Heart left ventricle (tissue), 13 donors: ENCODE measurements around the gene DNAJB14.

Experiments used
- POLR2A ChIP-seq, 2 donors: fragments of 450-650 bp; IDR thresholded peaks; one replicate each; pipeline ENCODE4 v1.6.1; 2017; ENCODE audit warnings: antibody characterized with exemption in 2 of 2, mild to moderate bottlenecking in 2 of 2, moderate library complexity in 2 of 2
- TF ChIP-seq, protein P1 (sequence below), 12 donors: fragments of 200-600 bp; sonication (generic) in 4 of 12; IDR thresholded peaks; one replicate each; pipeline versions ENCODE4 v1.5.0 to v1.8.0; 2018 to 2022; ENCODE audit warnings: antibody characterized with exemption in 12 of 12, mild to moderate bottlenecking in 5 of 12
- donor health status: ischemic (EF 13 %, LVEDD 7.1; RV severe dilation, severe dysfunction).
- donor health status: DM: no; HTN: yes; CAD: no.
- donor health status: DM: no; HTN: no; CAD: no.
- donor health status: ischemic (EF 25% LVEDD 6.9; RV normal size, moderate dysfunction).
- donor health status: ischemic (EF 25% LVEDD 5.7; RV mildly dilated, moderate dysfunction).
- donor health status: ischemic (EF 35%, LVEDD 5.7; RV mildly dilated, moderate dysfunction).
- donor health status: nonischemic (EF 11% LVEDD 7.7; RV severe dilation, severe dysfunction).
- donor health status: DM: yes; HTN: yes; CAD: no.
- donor health status: PGD.
- donor health status: ischemic (EF 29% LVEDD 5.4; RV normal size, mild dysfunction).
- donor health status: nonischemic (EF 23%, LVEDD 6.1; RV moderate dilation, normal function).

DNA sequence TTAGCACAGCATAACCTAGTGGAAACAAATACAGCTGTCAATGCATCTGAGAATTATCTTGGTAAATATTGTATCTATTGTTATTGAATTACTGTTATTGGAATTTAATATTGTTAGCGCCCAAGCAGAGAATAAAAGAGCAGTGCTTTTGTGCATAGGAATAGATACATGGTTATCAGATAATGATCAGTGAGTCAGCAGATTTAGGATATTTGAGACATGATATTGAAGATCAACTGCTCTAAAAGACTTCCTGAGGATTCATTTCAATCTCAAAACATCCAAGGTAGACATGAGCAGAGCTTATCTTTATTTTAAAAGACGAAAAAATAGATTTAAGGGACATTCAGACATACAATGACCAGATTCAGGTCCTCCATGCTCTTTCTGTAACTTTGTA is 14.2 kb upstream of the DNAJB14 start:
- no peak for TF ChIP-seq POLR2A (IDR thresholded peaks at IDR 0.05)
- TF ChIP-seq, protein P1, sequence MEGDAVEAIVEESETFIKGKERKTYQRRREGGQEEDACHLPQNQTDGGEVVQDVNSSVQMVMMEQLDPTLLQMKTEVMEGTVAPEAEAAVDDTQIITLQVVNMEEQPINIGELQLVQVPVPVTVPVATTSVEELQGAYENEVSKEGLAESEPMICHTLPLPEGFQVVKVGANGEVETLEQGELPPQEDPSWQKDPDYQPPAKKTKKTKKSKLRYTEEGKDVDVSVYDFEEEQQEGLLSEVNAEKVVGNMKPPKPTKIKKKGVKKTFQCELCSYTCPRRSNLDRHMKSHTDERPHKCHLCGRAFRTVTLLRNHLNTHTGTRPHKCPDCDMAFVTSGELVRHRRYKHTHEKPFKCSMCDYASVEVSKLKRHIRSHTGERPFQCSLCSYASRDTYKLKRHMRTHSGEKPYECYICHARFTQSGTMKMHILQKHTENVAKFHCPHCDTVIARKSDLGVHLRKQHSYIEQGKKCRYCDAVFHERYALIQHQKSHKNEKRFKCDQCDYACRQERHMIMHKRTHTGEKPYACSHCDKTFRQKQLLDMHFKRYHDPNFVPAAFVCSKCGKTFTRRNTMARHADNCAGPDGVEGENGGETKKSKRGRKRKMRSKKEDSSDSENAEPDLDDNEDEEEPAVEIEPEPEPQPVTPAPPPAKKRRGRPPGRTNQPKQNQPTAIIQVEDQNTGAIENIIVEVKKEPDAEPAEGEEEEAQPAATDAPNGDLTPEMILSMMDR (IDR thresholded peaks at IDR 0.05), result no peak
